ENCODE results near the gene WEE1. TPM values are rescaled to one million over a fixed set of nuclear protein-coding genes. Genes with fewer than 3 reads are reported as not detected.

WEE1 gene
- total and polyA plus RNA-seq, 10 of the 15 experiments (the other 5 are each of a cell fraction or from before 2014, with no cell fraction given), result 13.8 to 69.5 (median 45.4) TPM

GRCh38 chr11:9633679-9634078, 60.2 kb downstream of the WEE1 start:
- FAIRE-seq (no peak), ATAC-seq (no peak), DNase-seq (ENCODE audit: low read depth, low spot score) (no peak)
- Histone ChIP-seq H2AFZ (ENCODE audit: control insufficient read depth, low read depth, low read length) (no peak overlapping the region), H3K36me3 (ENCODE audit: control insufficient read depth in 2 of 2, insufficient read depth in 2 of 2, low read length in 1 of 2) (no peaks in the 10 kb centered on the region), H3K4me1 (ENCODE audit: control insufficient read depth, insufficient read depth, low read length) (peaks cover 7% of the 10 kb centered on the region), H3K9me3 (replicated peaks; ENCODE audit: control insufficient read depth, insufficient read depth, low read length) (peaks cover 2% of the 10 kb centered on the region; the same call in 1 of the 3 replicates), H3K4me2 (ENCODE audit: control insufficient read depth, insufficient read depth) (no peak overlapping the region), H3K9ac (ENCODE audit: control insufficient read depth, insufficient read depth, low read length) (no peak overlapping the region), H3K27me3 (replicated peaks in 1 of 2; ENCODE audit: control insufficient read depth in 2 of 2, insufficient read depth in 2 of 2, low read length in 1 of 2) (no peaks in the 10 kb centered on the region), H3K4me3 (no peak overlapping the region), H3K27ac (ENCODE audit: control insufficient read depth, insufficient read depth) (no peak overlapping the region), H4K20me1 (ENCODE audit: control insufficient read depth, insufficient read depth) (no peaks in the 10 kb centered on the region), H3K79me2 (ENCODE audit: control insufficient read depth, insufficient read depth, low read length) (no peaks in the 10 kb centered on the region)
- intact Hi-C loops (cut with micrococcal nuclease; ENCODE audit: unreplicated experiment), result no loop called here
- 38% methylated on average over 2 of the region's 2 CpGs for WGBS (ENCODE audit: insufficient coverage, insufficient replicate concordance, low lambda C conversion rate, missing lambda C conversion rate)
- ChIA-PET CTCF (no interaction called here), SMC1A (ENCODE audit: uncharacterized antibody, unreplicated experiment) (interaction anchor here (1.1 to 1.5 kb wide), 3 partner anchors 16 to 114 kb away, joined by 3 to 4 read pairs (median 3); no protein-coding TSS in a partner anchor), POLR2A (interaction anchor here (1.4 kb wide), 1 partner anchor 10 kb away, joined by 4 read pairs; no protein-coding TSS in a partner anchor), RAD21 (ENCODE audit: unreplicated experiment) (interaction anchor here (0.8 kb wide), 1 partner anchor 11 kb away, joined by 4 read pairs; no protein-coding TSS in a partner anchor)
- TF ChIP-seq ZSCAN29 (IDR thresholded peaks at IDR 0.05) (no peak), E2F8 (IDR thresholded peaks at IDR 0.05; ENCODE audit: low read depth, partially characterized antibody) (no peak), ATF3 (IDR thresholded peaks at IDR 0.05; ENCODE audit: borderline replicate concordance, extremely low read depth, low read depth, low read length) (no peak), PAX8 (IDR thresholded peaks at IDR 0.05) (no peak), MXI1 (IDR thresholded peaks at IDR 0.05; ENCODE audit: low read depth, low read length) (no peak), YBX1 (IDR thresholded peaks at IDR 0.05) (no peak)
- in situ Hi-C loops (cut with MboI), result no loop called here
- BruUV-seq (replicated peaks), result no TSS peak

All from GM12878 (cell line).